ENCODE measurements around the gene PHYHD1. TPM values are rescaled to one million over a fixed set of nuclear protein-coding genes. Genes with fewer than 3 reads are reported as not detected.

PHYHD1 gene
- total and polyA plus RNA-seq, 2 of the 13 experiments (the other 11 are each of a cell fraction or from before 2014, with no cell fraction given), result 10.6 to 25.3 TPM

DNA sequence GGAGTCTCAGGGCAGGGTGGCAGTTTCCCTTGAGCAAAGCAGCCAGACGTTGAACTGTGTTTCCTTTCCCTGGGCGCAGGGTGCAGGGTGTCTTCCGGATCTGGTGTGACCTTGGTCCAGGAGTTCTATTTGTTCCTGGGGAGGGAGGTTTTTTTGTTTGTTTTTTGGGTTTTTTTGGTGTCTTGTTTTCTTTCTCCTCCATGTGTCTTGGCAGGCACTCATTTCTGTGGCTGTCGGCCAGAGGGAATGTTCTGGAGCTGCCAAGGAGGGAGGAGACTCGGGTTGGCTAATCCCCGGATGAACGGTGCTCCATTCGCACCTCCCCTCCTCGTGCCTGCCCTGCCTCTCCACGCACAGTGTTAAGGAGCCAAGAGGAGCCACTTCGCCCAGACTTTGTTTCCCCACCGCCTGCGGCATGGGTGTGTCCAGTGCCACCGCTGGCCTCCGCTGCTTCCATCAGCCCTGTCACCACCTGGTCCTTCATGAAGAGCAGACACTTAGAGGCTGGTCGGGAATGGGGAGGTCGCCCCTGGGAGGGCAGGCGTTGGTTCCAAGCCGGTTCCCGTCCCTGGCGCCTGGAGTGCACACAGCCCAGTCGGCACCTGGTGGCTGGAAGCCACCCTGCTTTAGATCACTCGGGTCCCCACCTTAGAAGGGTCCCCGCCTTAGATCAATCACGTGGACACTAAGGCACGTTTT lies 3.5 kb upstream of the PHYHD1 start (continued):
- TF ChIP-seq ZNF619 (CRISPR knock-in tag; IDR thresholded peaks at IDR 0.05) (no peak), ZNF543 (CRISPR knock-in tag; IDR thresholded peaks at IDR 0.05) (0 out of 2 replicates have a peak, but pooled peaks have one; percentile 24), ETV5 (CRISPR knock-in tag; IDR thresholded peaks at IDR 0.05; ENCODE audit: borderline replicate concordance) (peak; percentile 95), PRPF4 (IDR thresholded peaks at IDR 0.05; ENCODE audit: low read depth, low read length, poor library complexity, severe bottlenecking) (peak; percentile 23), ZNF891 (CRISPR knock-in tag; IDR thresholded peaks at IDR 0.05) (peak; percentile 76; the same call in 1 of the 2 replicates), TCF7 (IDR thresholded peaks at IDR 0.05; ENCODE audit: low read depth) (no peak), PCBP1 (IDR thresholded peaks at IDR 0.05; ENCODE audit: borderline replicate concordance, low read depth, low read length) (no peak), SKIL (CRISPR knock-in tag; IDR thresholded peaks at IDR 0.05; ENCODE audit: borderline replicate concordance) (peak; percentile 64; the same call in 1 of the 2 replicates), ZNF232 (CRISPR knock-in tag; IDR thresholded peaks at IDR 0.05; ENCODE audit: borderline replicate concordance) (0 out of 2 replicates have a peak, but pooled peaks have one; percentile 69), ZNF841 (CRISPR knock-in tag; IDR thresholded peaks at IDR 0.05; ENCODE audit: borderline replicate concordance) (no peak), CREBL2 (CRISPR knock-in tag; IDR thresholded peaks at IDR 0.05; ENCODE audit: borderline replicate concordance) (no peak), MZF1 (CRISPR knock-in tag; IDR thresholded peaks at IDR 0.05; ENCODE audit: borderline replicate concordance) (peak; percentile 83; the same call in 1 of the 2 replicates), ZNF7 (CRISPR knock-in tag; IDR thresholded peaks at IDR 0.05) (no peak), STAG1 (CRISPR knock-in tag; IDR thresholded peaks at IDR 0.05) (no peak), HOXA9 (CRISPR knock-in tag; IDR thresholded peaks at IDR 0.05; ENCODE audit: borderline replicate concordance) (peak; percentile 57; the same call in 1 of the 2 replicates), CCAR2 (optimal IDR thresholded peaks at IDR 0.05; ENCODE audit: low read depth, low read length) (no peak), BRCA1 (CRISPR knock-in tag; IDR thresholded peaks at IDR 0.05) (no peak; the same call in 1 of the 2 replicates), KMT2B (CRISPR knock-in tag; IDR thresholded peaks at IDR 0.05) (peak; percentile 51; the same call in 1 of the 2 replicates), ZZZ3 (CRISPR knock-in tag; IDR thresholded peaks at IDR 0.05; ENCODE audit: borderline replicate concordance) (no peak), PAWR (CRISPR knock-in tag; IDR thresholded peaks at IDR 0.05; ENCODE audit: borderline replicate concordance) (no peak), PITX1 (CRISPR knock-in tag; IDR thresholded peaks at IDR 0.05) (peak; percentile 77), NCOA2 (CRISPR knock-in tag; IDR thresholded peaks at IDR 0.05) (peak; percentile 54), SKI (IDR thresholded peaks at IDR 0.05; ENCODE audit: partially characterized antibody) (no peak), ATF1 (CRISPR knock-in tag; IDR thresholded peaks at IDR 0.05) (no peak), ZKSCAN8 (CRISPR knock-in tag; IDR thresholded peaks at IDR 0.05; ENCODE audit: borderline replicate concordance) (no peak), ZBTB21 (CRISPR knock-in tag; IDR thresholded peaks at IDR 0.05) (no peak), SMAD1 (CRISPR knock-in tag; IDR thresholded peaks at IDR 0.05; ENCODE audit: borderline replicate concordance, low read depth) (no peak)
- TF ChIP-seq, protein P1, sequence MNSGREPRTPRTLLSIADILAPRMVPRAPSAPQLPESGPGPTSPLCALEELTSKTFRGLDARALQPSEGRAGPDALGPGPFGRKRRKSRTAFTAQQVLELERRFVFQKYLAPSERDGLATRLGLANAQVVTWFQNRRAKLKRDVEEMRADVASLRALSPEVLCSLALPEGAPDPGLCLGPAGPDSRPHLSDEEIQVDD (CRISPR knock-in tag; IDR thresholded peaks at IDR 0.05; ENCODE audit: borderline replicate concordance), result peak; percentile 71; the same call in 1 of the 2 replicates
